ENCODE results near the gene PSMB7.

The PSMB7 gene

DNA sequence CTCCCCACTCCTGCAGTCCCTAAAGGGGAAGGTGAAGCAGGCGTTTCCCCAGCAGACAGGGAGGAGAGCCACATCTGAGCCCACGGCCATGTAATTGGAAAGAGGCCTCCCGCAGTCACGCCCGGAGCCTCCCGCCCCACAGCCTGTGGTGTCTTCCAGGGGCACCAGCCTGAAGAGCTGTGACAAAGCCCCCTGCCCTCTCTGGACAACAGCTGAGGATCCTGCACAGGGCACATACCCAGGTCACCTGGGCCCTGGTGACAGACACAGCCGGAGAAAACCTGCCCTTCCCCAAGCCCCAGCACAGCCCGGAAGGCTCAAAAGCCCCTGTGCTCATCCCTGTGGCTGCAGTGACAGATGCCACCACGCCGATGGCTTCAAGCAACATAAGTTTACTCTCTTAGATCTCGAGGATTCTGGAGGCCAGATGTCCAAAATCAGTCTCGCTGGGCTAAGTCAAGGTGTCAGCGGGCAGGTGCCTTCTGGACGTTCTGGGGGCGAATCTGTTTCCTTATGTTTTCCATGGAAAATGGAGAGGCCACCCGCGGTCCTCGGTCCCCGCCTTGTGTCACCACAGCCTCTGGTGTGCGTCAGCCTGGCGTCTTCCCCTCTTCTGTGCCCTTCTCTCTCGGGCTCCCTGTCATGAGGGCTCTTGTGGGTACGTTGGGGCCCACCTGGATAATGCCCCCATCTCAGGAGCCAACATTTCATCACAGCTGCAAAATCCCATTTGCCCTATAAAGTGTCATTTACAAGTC, 71.5 kb downstream of the PSMB7 start:
- DNase-seq: no peak

GRCh38 chr9:124342776-124343485, 72.3 kb downstream of the PSMB7 start:
- DNase-seq: peak; percentile 81

DNA sequence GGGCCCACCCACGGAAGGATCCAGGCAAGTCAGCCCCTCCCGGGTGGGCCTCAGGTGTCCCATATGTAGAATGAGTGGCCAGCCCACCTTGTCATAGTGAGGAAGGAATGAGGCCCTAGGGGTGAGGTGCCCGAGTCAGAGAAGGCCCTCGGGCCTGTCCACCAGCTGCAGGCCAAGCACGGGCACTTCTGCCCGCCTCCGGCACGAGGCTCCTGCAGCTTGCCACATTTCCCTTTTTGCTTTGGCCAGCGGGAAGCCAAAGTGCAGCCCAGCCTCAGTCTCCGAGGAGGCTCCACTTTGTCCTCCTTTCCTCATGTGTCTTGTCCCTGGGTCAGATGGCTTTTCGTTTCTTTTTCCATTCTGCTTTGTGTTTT, 72.9 kb downstream of the PSMB7 start:
- DNase-seq: no peak

DNA sequence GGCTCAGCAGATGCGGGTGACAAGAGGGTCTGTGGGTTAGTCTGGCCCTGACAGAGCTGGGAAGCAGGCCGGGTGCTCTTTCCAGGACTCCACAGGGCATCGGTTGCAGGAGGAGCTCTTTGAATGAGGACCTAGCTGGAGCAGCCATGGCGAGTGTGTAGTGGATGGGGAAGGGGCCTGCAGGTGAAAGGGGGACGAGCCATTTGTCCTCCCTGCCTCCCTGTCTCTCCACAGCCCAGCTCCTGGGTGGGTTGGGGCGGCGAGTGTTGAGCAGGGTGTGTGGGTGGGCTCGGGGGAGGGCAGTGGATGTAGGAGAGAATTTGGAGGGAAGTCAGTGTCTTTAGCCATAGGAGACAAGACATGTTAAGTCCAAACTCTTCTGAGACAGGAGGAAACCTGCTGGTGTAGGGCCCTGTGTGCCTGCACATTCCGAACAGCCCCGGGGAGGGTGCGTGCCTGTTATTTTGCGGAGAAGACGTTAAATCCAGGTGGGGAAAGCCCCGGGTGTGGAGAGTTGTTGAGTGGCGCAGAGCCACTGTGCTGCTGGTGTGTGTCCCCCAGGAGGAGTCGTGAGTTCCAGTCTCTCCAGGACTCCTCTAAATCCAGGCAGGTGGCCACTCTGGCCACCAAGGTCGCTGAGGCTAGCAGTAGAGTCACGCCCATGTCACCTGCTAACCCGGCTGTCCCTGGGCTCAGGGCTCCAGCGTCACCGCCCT, 73.6 kb downstream of the PSMB7 start:
- no peak for DNase-seq

- no peak for DNase-seq
Measured at GRCh38 chr9:124340219-124341069, 74.8 kb downstream of the PSMB7 start.

- no peak for DNase-seq
Measured at GRCh38 chr9:124339603-124340146, 75.6 kb downstream of the PSMB7 start.

- DNase-seq: no peak
Measured at GRCh38 chr9:124337562-124337961, 77.7 kb downstream of the PSMB7 start.

DNA sequence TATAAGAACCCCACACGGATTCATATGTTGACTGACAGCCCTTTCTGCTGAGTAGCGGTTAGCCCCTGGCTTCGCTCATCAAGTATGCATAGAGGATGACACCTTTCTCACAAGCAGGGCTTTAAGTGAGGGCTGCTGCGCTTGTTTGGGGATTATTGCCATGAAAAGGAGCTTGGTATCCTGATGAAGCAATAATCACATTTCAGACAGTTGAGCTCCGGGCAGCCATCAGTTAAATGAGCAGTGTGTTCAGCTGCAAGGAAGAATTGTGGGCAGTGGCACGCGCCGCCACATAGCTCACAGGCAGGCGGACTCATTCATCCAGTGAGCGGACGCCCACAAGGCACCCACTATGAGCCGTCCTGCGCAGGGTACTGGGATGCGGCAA, 79.9 kb downstream of the PSMB7 start:
- DNase-seq: no peak

- DNase-seq: no peak
Measured at GRCh38 chr9:124334568-124335319, 80.5 kb downstream of the PSMB7 start.

DNA sequence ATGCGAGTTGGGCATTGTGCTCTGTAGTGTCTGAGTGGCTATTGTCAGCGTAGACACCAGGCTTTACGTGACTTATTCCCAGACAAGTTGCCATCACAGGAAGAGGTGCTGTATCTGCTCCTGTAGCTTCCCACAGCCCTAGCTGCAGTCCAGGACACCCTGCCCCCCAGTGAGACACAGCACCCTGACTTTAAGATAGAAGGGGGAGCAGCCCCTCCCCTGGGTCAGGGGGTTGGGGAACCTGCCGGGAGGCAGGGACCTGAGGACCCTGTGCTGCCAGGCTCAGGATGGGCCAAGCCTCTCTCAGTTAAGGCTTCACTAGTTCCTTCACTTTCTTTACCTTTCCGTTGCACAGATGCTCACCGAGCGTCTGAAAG, 82.1 kb downstream of the PSMB7 start:
- DNase-seq: no peak

- DNase-seq: no peak
Measured at GRCh38 chr9:124332361-124333202, 82.7 kb downstream of the PSMB7 start.

DNA sequence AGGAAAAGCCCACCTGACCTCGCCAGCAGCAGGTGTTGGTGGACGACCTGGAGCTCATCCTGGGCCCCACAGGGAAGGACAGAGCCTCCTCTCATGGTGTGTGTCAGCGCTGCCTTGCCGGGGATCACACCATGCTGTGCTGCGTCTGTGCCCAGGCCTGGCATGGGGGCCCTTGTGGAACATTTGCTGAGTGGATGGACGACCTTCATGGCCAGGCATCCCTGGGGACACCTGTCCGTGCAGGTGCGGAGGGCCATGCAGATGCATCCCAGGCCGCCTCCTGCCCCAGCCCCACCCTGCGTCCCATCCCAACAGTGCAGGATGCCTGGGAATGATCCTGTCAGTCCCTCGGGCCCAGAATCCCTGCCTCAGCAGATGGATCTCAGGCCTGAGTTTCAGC, 83.7 kb downstream of the PSMB7 start:
- no peak for DNase-seq

DNA sequence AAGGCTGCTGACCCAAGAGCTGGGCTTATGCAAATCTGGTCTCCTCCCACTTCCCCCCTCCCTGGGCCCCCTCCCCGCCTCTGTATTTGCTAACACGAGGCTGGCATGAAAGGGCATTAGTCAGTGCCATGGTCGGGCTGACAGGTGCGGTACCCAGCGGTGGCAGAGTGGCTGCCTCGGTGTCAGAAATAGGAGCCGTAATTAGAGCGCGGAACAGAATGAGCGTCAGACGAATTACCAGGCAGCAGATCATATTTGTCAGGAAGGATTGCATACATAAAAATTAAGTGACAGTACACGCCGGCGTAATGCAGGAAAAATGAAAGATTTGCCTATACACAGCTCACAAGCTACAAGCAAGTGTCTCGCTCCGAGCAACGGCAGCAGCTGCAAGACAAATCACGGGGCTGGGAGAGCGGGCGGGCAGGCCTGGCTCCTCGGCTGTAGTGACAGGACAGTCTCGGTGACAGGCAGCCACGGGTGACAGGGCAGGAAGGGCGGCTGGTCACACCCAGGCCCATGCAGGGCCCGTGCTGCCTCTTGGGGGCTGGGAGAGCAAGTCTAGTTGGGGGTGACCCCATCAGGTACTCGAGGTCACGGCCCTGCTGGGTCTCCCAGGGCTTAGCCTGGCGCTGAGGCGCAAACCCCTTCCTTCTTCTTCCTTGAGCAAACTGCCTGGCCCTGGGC, 85.1 kb downstream of the PSMB7 start:
- DNase-seq: no peak

GRCh38 chr9:124329206-124329792, 85.9 kb downstream of the PSMB7 start:
- DNase-seq: no peak

DNA sequence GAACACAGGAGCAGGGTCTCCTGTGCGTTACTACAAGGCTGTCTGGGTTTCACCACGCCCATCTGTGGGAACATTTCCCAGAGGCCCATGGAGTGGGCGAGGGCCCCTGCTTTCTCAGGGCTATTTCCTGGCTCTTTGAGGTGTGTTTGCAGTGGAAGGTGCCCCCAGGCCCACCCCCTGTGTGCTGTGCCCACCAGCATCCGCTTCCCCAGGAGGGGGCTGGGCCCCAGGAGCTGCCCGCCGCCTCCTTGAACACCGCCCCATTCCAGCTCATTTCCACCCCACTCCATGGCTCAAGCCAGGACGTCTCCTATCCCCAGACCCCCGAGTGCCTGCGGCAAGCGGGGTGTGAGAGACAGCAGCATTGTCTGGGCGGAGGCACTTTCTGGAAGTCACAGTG, 87.0 kb downstream of the PSMB7 start:
- no peak for DNase-seq

GRCh38 chr9:124327491-124327890, 87.8 kb downstream of the PSMB7 start:
- no peak for DNase-seq

GRCh38 chr9:124326378-124326777, 88.9 kb downstream of the PSMB7 start:
- no peak for DNase-seq

DNA sequence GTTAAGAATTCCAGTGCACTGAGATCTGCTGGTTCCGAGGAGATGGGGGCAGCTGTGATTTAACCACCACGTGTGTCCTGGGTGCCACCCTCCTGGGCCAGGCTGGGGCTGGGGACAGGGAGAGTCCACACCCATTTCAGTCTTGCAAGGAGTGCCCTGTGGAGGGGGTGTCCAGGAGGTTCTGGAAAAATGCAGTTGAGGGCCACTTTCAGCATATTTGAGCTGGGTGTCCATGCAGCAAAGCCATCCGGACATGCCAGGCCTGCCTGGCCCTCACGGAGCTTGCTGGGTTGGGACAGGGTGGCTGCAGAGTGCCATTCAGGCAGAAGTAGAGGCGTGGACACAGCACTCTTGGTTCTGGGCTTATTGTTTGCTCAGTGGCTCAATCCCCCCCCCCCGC, 89.4 kb downstream of the PSMB7 start:
- DNase-seq: no peak

GRCh38 chr9:124323904-124324303, 91.3 kb downstream of the PSMB7 start:
- no peak for DNase-seq
